Measurements from ENCODE around the gene CHRDL1.

CHRDL1 gene

GRCh38 chrX:110646386-110646785 lies 149.2 kb downstream of the CHRDL1 start:
- no peak for DNase-seq
